D721Med (cell line): ENCODE results near the gene BAG5.

Experiments used
- DNase-seq: peaks from one replicate; pipeline ENCODE4 v3.0.0; 2011; ENCODE audit warnings: low spot score; ENCODE audit not compliant: insufficient read length
- FAIRE-seq: peaks from 2 replicates; lab custom pipeline; 2011; peaks lifted over from hg19 to GRCh38; lab: Jason Lieb, UNC
- TF ChIP-seq, protein P1 (sequence below): IDR thresholded peaks from 2 replicates; pipeline ENCODE4 v1.5.1; 2012; ENCODE audit warnings: mild to moderate bottlenecking, control low read depth; ENCODE audit not compliant: insufficient read depth; ENCODE audit errors: missing control alignments

The BAG5 gene

GRCh38 chr14:103597623-103598377, 35.3 kb upstream of the BAG5 start:
- TF ChIP-seq, protein P1, sequence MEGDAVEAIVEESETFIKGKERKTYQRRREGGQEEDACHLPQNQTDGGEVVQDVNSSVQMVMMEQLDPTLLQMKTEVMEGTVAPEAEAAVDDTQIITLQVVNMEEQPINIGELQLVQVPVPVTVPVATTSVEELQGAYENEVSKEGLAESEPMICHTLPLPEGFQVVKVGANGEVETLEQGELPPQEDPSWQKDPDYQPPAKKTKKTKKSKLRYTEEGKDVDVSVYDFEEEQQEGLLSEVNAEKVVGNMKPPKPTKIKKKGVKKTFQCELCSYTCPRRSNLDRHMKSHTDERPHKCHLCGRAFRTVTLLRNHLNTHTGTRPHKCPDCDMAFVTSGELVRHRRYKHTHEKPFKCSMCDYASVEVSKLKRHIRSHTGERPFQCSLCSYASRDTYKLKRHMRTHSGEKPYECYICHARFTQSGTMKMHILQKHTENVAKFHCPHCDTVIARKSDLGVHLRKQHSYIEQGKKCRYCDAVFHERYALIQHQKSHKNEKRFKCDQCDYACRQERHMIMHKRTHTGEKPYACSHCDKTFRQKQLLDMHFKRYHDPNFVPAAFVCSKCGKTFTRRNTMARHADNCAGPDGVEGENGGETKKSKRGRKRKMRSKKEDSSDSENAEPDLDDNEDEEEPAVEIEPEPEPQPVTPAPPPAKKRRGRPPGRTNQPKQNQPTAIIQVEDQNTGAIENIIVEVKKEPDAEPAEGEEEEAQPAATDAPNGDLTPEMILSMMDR, result no peak
- DNase-seq, result no peak
- FAIRE-seq, result no peak

- DNase-seq (no peak), FAIRE-seq (no peak)
- TF ChIP-seq, protein P1, result no peak
Observed at GRCh38 chr14:103594265-103594664, 31.8 kb upstream of the BAG5 start.

DNA sequence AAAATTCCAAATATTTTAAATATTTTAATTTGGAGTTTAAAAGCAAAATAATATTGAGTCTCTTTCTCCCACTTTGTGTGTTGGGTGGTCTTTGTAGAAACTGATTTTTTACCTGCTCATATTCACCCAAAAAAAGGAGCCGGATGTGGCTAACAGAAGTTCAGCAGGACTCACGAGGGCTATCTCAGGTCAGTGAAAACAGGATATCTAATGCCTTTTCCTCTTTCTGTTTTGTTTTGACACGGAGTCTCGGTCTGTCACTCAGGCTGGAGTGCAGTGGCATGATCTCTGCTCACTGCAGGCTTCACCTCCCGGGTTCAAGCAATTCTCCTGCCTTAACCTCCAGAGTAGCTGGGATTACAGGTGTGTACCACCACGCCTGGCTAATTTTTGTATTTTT, 31.1 kb upstream of the BAG5 start:
- FAIRE-seq, result no peak
- TF ChIP-seq, protein P1, result no peak
- no peak for DNase-seq

DNA sequence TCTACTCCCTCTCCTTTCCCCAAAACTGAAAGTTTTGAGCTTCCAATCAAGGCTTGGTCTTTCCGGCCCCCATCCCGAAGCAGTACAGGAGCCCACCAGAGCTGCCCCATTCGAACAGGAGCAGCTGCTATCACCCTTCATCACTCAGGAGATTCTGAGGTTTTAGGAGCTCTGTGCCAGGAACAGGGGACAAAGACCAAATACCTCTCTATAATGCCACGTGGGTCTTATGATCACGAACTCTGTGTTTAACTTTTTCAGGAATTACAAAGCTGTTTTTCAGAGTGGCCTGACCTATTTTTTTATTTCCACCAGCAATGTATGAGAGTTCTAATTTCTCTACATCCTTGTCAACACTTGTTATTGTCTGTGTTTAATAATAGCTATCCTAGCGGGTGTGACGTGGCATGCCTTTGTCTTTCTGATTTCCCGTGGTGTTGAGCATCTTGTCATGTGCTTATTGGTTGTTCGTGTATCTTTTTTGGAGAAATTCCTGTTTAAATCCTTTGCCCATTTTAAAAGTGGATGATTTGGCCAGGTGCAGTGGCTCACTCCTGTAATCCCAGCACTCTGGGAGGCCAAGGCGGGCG, 22.0 kb upstream of the BAG5 start:
- no peak for FAIRE-seq
- TF ChIP-seq, protein P1, result no peak
- no peak for DNase-seq

DNA sequence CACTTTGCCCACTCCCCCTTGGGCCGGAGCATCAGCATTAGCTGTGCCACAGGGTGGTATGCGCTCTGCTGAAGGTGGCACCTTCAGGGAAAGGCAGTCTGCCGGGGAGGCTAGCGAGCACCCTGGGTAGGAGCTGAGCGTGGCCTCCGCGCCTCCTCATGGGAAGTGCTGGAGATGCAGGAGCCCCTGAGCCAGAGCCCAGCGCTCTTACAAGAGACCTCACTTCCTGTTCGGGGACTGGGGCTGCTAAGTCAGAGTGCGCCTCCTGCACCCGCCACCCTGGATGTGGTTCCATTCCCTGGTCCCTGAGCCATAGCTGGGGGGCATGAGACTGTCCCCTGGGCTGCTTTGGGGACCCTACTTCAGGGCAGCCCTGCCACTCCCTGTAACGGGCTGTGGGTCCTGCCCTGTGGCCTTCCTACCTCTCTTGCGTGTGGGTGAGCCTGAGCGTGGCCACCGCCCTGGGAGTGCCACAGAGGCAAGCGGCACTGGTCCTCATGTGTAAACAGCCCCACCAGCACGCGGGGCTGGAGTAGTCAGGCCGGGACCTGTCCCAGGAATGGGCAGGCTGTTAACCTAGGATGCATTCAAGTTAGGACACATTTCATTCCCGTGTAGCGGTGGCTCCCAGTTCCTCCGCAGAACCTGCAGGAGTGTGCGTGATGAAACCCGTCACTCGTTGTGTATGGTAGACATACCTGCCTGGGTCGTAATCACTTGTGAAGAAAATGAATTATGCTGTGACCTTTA, 19.7 kb upstream of the BAG5 start:
- FAIRE-seq (no peak), DNase-seq (no peak)
- TF ChIP-seq, protein P1, result no peak

GRCh38 chr14:103581206-103581605, 18.7 kb upstream of the BAG5 start:
- DNase-seq (no peak), FAIRE-seq (no peak)
- TF ChIP-seq, protein P1, result no peak
